ENCODE data around the gene UGT1A6. TPM values are rescaled to one million over a fixed set of nuclear protein-coding genes. Genes with fewer than 3 reads are reported as not detected.

UGT1A6 gene
- total and polyA plus RNA-seq, 3 experiments from 2014 or later, result not detected

DNA sequence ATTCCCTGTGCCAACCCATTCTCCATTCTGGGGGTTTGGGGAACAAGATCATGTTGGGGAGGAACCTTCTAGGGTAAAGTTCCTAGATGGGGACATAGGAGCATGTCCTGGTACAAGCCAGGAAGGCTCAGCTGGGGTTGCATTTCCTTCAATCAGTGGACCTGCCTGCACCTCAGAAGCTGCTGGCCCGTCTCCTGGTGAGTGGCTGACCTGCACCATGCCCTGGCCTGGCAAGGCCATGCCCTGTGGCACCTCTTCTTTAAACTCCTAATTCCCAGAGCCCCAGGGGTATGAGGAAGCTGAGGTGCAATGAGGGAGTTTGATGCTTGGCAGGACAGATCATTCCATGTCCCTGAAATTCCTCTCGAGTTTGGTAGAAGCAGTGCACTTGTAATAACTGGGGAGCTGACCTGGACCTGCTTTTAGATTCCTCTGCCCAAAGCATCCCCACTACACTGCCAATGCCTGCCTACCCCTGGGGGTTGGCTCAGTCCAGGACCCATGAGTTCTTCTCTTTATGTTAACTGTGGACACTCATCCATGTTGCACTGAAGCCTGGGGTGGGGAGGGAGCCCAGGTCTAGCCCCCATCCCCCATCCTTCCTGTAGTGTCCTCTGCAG lies 110.7 kb downstream of the UGT1A6 start:
- Mint-ChIP-seq H3K27ac (no peak overlapping the region), H3K9me3 (no peaks in the 10 kb centered on the region), H3K4me3 (no peak overlapping the region), H3K4me1 (peaks cover 3 to 5% (median 4%) of the 10 kb centered on the region in 3 donors), H3K36me3 (no peaks in the 10 kb centered on the region), H3K27me3 (peaks cover 9 to 38% of the 10 kb centered on the region in 2 donors)
- H3K4me3 ChIP-seq (ENCODE audit: low read length), result no peak overlapping the region
- ChIA-PET POLR2A (no interaction called here), CTCF (no interaction called here)
- H3K36me3 ChIP-seq (ENCODE audit: insufficient read depth, low read length), result no peaks in the 10 kb centered on the region
- DNase-seq, result peak in 1 of 5 donors; percentile 11
- peaks cover 2% of the 10 kb centered on the region for H3K27me3 ChIP-seq (ENCODE audit: insufficient read depth, low read length, poor library complexity, severe bottlenecking)
- no peak overlapping the region for H3K27ac ChIP-seq (ENCODE audit: low read depth, low read length)
- no peaks in the 10 kb centered on the region for H3K4me1 ChIP-seq (ENCODE audit: insufficient read depth, low read length)
- H3K9me3 ChIP-seq (ENCODE audit: low read length), result no peaks in the 10 kb centered on the region

DNA sequence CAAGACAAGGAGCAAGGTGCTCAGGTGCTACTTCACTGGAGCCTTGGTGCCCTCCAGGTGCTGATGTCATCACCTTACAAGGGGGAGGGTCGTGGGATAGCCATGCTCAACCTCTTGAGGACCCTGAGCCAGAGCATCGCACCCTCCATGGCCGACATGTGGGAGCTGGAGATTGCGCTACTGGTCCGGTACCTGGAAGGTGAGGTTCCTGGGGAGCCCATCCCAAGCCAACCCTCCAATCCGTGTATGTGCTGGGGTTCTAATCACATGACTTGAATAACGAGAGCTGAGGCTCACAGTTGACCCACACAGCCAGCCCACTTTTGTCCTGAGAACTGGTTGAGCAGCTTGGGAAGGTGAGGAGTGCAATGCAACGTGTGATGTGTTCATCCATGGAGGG lies 111.3 kb downstream of the UGT1A6 start:
- no peak overlapping the region for H3K27ac ChIP-seq (ENCODE audit: low read depth, low read length)
- Mint-ChIP-seq H3K4me1 (peaks cover 3 to 5% (median 4%) of the 10 kb centered on the region in 3 donors), H3K36me3 (no peaks in the 10 kb centered on the region), H3K9me3 (no peaks in the 10 kb centered on the region), H3K4me3 (no peak overlapping the region), H3K27me3 (peaks cover 14 to 39% of the 10 kb centered on the region in 2 donors), H3K27ac (peak overlapping the region in 1 of 8 donors; percentile 65)
- no peaks in the 10 kb centered on the region for H3K4me1 ChIP-seq (ENCODE audit: insufficient read depth, low read length)
- no peak overlapping the region for H3K4me3 ChIP-seq (ENCODE audit: low read length)
- no peaks in the 10 kb centered on the region for H3K9me3 ChIP-seq (ENCODE audit: low read length)
- ChIA-PET CTCF (no interaction called here), POLR2A (no interaction called here)
- no peaks in the 10 kb centered on the region for H3K36me3 ChIP-seq (ENCODE audit: insufficient read depth, low read length)
- DNase-seq, result peak in 1 of 5 donors; percentile 22
- peaks cover 5% of the 10 kb centered on the region for H3K27me3 ChIP-seq (ENCODE audit: insufficient read depth, low read length, poor library complexity, severe bottlenecking)

DNA sequence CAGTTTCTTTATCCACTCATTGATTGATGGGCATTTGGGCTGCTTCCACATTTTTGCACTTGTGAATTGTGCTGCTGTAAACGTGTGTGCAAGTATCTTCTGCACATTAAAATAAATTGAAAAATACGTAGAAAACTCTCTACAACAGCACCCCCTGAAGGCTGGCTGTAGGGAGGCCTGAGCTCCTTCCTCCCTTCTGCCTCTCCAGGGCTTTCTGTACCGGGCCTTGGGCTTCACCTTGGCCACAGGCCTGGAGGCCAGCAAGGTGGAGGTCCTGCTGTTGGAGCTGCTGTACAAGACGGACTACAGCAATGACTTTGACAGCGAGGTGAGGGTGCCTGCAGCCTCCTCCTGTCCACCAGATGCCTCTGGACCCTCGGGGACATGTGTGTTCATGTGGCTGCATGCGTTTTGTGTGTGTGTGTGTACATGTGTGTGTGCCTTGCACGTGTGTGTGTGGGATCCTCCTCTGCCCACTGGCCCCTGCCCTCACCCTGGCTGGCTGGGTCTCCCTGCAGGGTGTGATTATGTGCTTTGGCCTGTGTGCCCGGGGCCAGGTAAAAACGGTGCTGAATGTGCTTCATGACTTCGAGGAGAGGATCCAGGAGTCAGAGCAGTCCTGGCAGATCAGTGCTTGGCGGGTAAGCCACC lies 114.7 kb downstream of the UGT1A6 start:
- Mint-ChIP-seq H3K27me3 (peaks cover 27 to 57% of the 10 kb centered on the region in 2 donors), H3K36me3 (no peaks in the 10 kb centered on the region), H3K4me1 (no peaks in the 10 kb centered on the region), H3K4me3 (no peak overlapping the region), H3K27ac (no peak overlapping the region), H3K9me3 (no peaks in the 10 kb centered on the region)
- H3K9me3 ChIP-seq (ENCODE audit: low read length), result no peaks in the 10 kb centered on the region
- H3K4me3 ChIP-seq (ENCODE audit: low read length), result no peak overlapping the region
- H3K27me3 ChIP-seq (ENCODE audit: insufficient read depth, low read length, poor library complexity, severe bottlenecking), result peaks cover 5% of the 10 kb centered on the region
- H3K27ac ChIP-seq (ENCODE audit: low read depth, low read length), result no peak overlapping the region
- peak in 1 of 5 donors; percentile 23 for DNase-seq
- POLR2A ChIA-PET, result no interaction called here
- CTCF ChIA-PET, result no interaction called here
- H3K36me3 ChIP-seq (ENCODE audit: insufficient read depth, low read length), result no peaks in the 10 kb centered on the region
- H3K4me1 ChIP-seq (ENCODE audit: insufficient read depth, low read length), result no peaks in the 10 kb centered on the region

DNA sequence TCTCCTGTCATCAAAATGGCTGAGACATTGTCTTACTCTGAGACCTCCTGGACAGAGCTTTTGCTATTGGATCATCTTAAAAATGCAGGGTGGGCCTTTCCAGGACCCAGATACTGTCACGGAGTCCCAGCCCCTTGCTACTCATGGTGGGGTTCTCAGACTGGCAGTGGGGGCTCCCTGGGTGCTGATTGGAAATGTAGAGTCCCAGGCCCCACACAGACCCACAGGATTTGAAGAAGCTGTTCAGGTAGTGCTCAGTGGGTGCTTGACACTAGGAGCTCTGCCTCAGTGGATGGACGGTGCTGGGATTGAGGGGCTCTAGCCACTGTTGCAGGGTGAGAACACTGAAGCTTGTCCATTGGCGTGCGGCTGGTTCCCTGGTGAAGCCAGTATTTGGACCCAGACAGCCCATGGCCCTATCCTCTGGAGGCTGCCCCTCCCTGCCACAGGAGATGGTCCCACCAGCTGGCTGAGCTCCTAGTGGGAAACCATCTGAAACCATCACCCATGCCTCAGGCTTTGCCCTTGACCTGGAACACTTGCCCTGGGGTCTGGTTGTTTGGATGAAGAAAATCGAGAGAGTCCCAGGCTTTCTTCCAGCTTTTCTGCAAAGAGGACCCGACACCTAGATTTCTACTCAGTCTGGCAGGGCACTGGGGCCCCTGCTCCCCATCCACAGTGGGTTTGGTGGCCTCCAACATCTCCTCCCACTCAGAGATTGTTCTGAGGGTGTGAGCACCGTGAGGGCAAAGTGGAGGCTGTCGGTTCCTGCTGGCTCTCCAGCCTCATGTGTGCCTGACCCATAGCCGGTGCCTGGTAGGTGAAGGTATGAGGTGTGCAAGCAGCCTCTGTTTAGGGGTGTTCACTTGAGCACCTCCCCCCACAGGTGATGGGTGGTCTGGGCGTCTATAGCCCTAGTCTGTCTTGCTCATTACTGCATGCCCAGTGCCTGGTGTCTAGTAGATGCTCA lies 115.6 kb downstream of the UGT1A6 start:
- peaks cover 5% of the 10 kb centered on the region for H3K27me3 ChIP-seq (ENCODE audit: insufficient read depth, low read length, poor library complexity, severe bottlenecking)
- no peaks in the 10 kb centered on the region for H3K36me3 ChIP-seq (ENCODE audit: insufficient read depth, low read length)
- Mint-ChIP-seq H3K27me3 (peaks cover 27 to 49% of the 10 kb centered on the region in 2 donors), H3K27ac (no peak overlapping the region), H3K4me3 (no peak overlapping the region), H3K36me3 (no peaks in the 10 kb centered on the region), H3K9me3 (no peaks in the 10 kb centered on the region), H3K4me1 (no peaks in the 10 kb centered on the region)
- peak in 1 of 5 donors; percentile 33 for DNase-seq
- ChIA-PET POLR2A (no interaction called here), CTCF (no interaction called here)
- no peaks in the 10 kb centered on the region for H3K9me3 ChIP-seq (ENCODE audit: low read length)
- H3K27ac ChIP-seq (ENCODE audit: low read depth, low read length), result no peak overlapping the region
- H3K4me3 ChIP-seq (ENCODE audit: low read length), result no peak overlapping the region
- no peaks in the 10 kb centered on the region for H3K4me1 ChIP-seq (ENCODE audit: insufficient read depth, low read length)

DNA sequence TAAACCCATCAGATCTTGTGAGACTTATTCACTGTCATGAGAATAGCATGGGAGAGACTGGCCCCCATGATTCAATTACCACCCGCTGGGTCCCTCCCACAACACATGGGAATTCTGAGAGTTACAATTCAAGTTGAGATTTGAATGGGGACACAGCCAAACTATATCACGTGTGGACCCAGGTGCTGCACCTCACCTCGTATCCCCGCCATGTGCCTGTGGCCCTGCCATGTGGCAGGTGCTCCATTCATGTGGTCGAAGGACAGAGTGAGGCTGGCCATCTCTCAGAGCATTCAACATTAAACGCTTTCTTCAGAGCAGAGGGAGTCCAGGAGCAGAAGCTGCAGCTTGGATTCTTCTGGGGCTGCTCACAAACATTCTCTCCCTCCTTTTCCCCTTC lies 117.7 kb downstream of the UGT1A6 start:
- H3K27ac Mint-ChIP-seq, result no peak overlapping the region
- ChIA-PET POLR2A (no interaction called here), CTCF (no interaction called here)
- H3K36me3 ChIP-seq (ENCODE audit: insufficient read depth, low read length), result no peaks in the 10 kb centered on the region
- H3K4me3 ChIP-seq (ENCODE audit: low read length), result no peak overlapping the region
- H3K4me1 Mint-ChIP-seq, result no peaks in the 10 kb centered on the region
- peak in 1 of 5 donors; percentile 23 for DNase-seq
- H3K4me3 Mint-ChIP-seq, result no peak overlapping the region
- H3K4me1 ChIP-seq (ENCODE audit: insufficient read depth, low read length), result no peaks in the 10 kb centered on the region
- peaks cover 5% of the 10 kb centered on the region for H3K27me3 ChIP-seq (ENCODE audit: insufficient read depth, low read length, poor library complexity, severe bottlenecking)
- H3K9me3 Mint-ChIP-seq, result no peaks in the 10 kb centered on the region
- H3K36me3 Mint-ChIP-seq, result no peaks in the 10 kb centered on the region
- no peak overlapping the region for H3K27ac ChIP-seq (ENCODE audit: low read depth, low read length)
- H3K27me3 Mint-ChIP-seq, result peaks cover 21 to 33% of the 10 kb centered on the region in 2 donors
- no peaks in the 10 kb centered on the region for H3K9me3 ChIP-seq (ENCODE audit: low read length)

DNA sequence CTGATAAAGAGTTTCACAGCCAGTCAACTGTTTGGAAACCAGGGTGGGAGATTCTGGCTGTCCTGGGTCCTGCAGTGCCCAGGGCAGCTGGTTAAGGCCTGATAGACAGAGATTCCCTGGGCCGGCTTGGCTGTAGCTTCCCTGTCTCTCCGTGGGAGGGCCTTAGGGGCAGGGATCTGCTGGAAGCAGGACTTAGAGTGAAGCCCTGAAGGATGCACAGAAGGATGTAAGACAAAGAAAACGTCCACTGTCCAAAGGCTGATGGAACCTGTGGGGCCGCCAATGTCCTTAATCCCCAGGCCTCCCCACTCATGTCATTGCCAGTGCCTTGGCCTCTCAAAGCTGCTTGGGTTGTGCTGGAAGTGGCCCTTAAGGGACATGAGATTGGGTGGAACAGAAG lies 118.4 kb downstream of the UGT1A6 start:
- no peak for DNase-seq
- CTCF ChIA-PET, result no interaction called here
- Mint-ChIP-seq H3K4me1 (no peaks in the 10 kb centered on the region), H3K4me3 (no peak overlapping the region), H3K27ac (no peak overlapping the region), H3K36me3 (no peaks in the 10 kb centered on the region), H3K27me3 (peaks cover 21 to 34% of the 10 kb centered on the region in 2 donors), H3K9me3 (no peaks in the 10 kb centered on the region)
- POLR2A ChIA-PET, result no interaction called here
- Histone ChIP-seq H3K27me3 (ENCODE audit: insufficient read depth, low read length, poor library complexity, severe bottlenecking) (peaks cover 5% of the 10 kb centered on the region), H3K4me1 (ENCODE audit: insufficient read depth, low read length) (no peaks in the 10 kb centered on the region), H3K4me3 (ENCODE audit: low read length) (no peak overlapping the region), H3K36me3 (ENCODE audit: insufficient read depth, low read length) (no peaks in the 10 kb centered on the region), H3K9me3 (ENCODE audit: low read length) (no peaks in the 10 kb centered on the region), H3K27ac (ENCODE audit: low read depth, low read length) (no peak overlapping the region)

DNA sequence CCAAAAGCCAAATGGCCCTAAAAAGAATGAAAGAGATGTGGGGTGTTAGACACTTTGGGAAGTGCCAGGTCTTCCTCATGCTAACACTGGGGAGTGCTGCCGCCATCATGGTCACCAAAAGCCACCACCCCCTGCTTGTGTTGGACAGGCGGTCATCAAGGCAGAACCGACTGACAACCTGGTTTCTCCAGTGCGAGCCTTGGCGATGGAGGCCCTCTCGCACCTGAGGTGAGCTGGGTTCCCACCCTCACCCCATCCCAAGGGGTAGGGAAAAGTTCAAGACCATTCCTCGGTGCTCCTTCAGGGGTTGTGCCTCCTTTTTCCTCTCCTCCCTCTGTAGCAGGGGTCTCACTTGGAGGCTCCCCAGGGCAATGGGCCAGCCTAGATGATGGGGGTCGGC lies 119.0 kb downstream of the UGT1A6 start:
- DNase-seq, result peak in 1 of 5 donors; percentile 39
- Histone ChIP-seq H3K27ac (ENCODE audit: low read depth, low read length) (no peak overlapping the region), H3K4me3 (ENCODE audit: low read length) (no peak overlapping the region), H3K27me3 (ENCODE audit: insufficient read depth, low read length, poor library complexity, severe bottlenecking) (peaks cover 5% of the 10 kb centered on the region), H3K4me1 (ENCODE audit: insufficient read depth, low read length) (no peaks in the 10 kb centered on the region), H3K9me3 (ENCODE audit: low read length) (no peaks in the 10 kb centered on the region), H3K36me3 (ENCODE audit: insufficient read depth, low read length) (no peaks in the 10 kb centered on the region)
- ChIA-PET CTCF (no interaction called here), POLR2A (no interaction called here)
- Mint-ChIP-seq H3K4me3 (no peak overlapping the region), H3K27ac (no peak overlapping the region), H3K27me3 (peaks cover 21 to 39% of the 10 kb centered on the region in 2 donors), H3K4me1 (no peaks in the 10 kb centered on the region), H3K9me3 (no peaks in the 10 kb centered on the region), H3K36me3 (no peaks in the 10 kb centered on the region)
